SU-DHL-6 (cell line): Measurements from ENCODE around the gene ITGB5.

ENCODE experiments used
- H2AFZ ChIP-seq: fragments of 200-600 bp; sonication (generic); 2 replicates; pipeline ENCODE4 v1.6.1; 2014; ENCODE audit warnings: low read depth, mild to moderate bottlenecking, moderate library complexity, mixed read lengths, antibody characterized with exemption, low read length; ENCODE audit not compliant: severe bottlenecking
- H3F3A ChIP-seq: fragments of 200-600 bp; shearing (Covaris generic); 2 replicates; pipeline ENCODE4 v1.6.0; 2016; ENCODE audit warnings: antibody characterized with exemption, mild to moderate bottlenecking; ENCODE audit not compliant: insufficient read depth
- H3K27ac ChIP-seq: fragments of 200-600 bp; sonication (generic); 2 replicates; pipeline ENCODE4 v1.5.1; 2016; ENCODE audit warnings: low read depth, mild to moderate bottlenecking, low read length, moderate library complexity, mixed read lengths
- H3K27me3 ChIP-seq: fragments of 200-600 bp; sonication (generic), shearing (Covaris generic); 2 replicates; pipeline ENCODE4 v1.6.0; 2014; ENCODE audit warnings: mild to moderate bottlenecking, low read length
- H3K36me3 ChIP-seq: fragments of 200-600 bp; sonication (generic); 2 replicates; pipeline ENCODE4 v1.6.1; 2014; ENCODE audit warnings: mild to moderate bottlenecking, low read length, mixed read lengths
- H3K4me2 ChIP-seq: fragments of 300-600, 200-600 bp; shearing (Covaris generic), sonication (generic); 2 replicates; pipeline ENCODE4 v1.6.0; 2014; ENCODE audit warnings: low read length, low read depth, mild to moderate bottlenecking; ENCODE audit not compliant: poor library complexity, severe bottlenecking
- H3K4me3 ChIP-seq: fragments of 200-600 bp; sonication (generic); 2 replicates; pipeline ENCODE4 v1.5.1; 2014; ENCODE audit warnings: antibody characterized with exemption, low read length, mild to moderate bottlenecking, mixed read lengths; ENCODE audit not compliant: insufficient read depth, poor library complexity, severe bottlenecking
- H3K79me2 ChIP-seq: fragments of 200-600 bp; sonication (generic); 2 replicates; pipeline ENCODE4 v1.6.1; 2014; ENCODE audit warnings: mild to moderate bottlenecking, low read length, moderate library complexity; ENCODE audit not compliant: insufficient read depth
- H3K9ac ChIP-seq: fragments of 200-600 bp; sonication (generic); 2 replicates; pipeline ENCODE4 v1.7.0; 2014; ENCODE audit warnings: mild to moderate bottlenecking, low read length
- H3K9me2 ChIP-seq: fragments of 200-600 bp; sonication (generic); replicated peaks from 2 replicates; pipeline ENCODE4 v1.6.1; 2014; ENCODE audit warnings: low read length; ENCODE audit not compliant: insufficient read depth
- H3K9me3 ChIP-seq: fragments of 200-600 bp; sonication (generic); 2 replicates; pipeline ENCODE4 v1.6.1; 2014; ENCODE audit warnings: low read length, mixed read lengths; ENCODE audit not compliant: insufficient read depth
- H4K20me1 ChIP-seq: fragments of 200-600 bp; sonication (generic); 2 replicates; pipeline ENCODE4 v1.6.1; 2014; ENCODE audit warnings: low read depth, mild to moderate bottlenecking, antibody characterized with exemption, low read length, moderate library complexity, mixed read lengths
- CTCF ChIP-seq: fragments of 200-600 bp; sonication (generic); IDR thresholded peaks from one replicate; pipeline ENCODE4 v1.5.1; 2017; ENCODE audit warnings: antibody characterized with exemption, mild to moderate bottlenecking, low read length, moderate library complexity; ENCODE audit not compliant: insufficient read depth, poor library complexity, severe bottlenecking
- EZH2phosphoT487 ChIP-seq: fragments of 200-600 bp; sonication (generic), shearing (Covaris generic); conservative IDR thresholded peaks from 2 replicates; pipeline ENCODE4 v1.6.1; 2018; ENCODE audit warnings: mild to moderate bottlenecking, antibody characterized with exemption, low read length, moderate library complexity, mixed read lengths

Gene ITGB5

GRCh38 chr3:124771083-124771445, 116.1 kb downstream of the ITGB5 start:
- Histone ChIP-seq H3K9ac (no peak overlapping the region), H3K4me2 (no peak overlapping the region), H3K36me3 (no peaks in the 10 kb centered on the region), H3K9me2 (no peaks in the 10 kb centered on the region), H2AFZ (no peak overlapping the region), H3K79me2 (no peaks in the 10 kb centered on the region), H3K27me3 (no peaks in the 10 kb centered on the region), H3F3A (no peaks in the 10 kb centered on the region), H4K20me1 (no peaks in the 10 kb centered on the region), H3K9me3 (no peaks in the 10 kb centered on the region), H3K4me3 (no peak overlapping the region), H3K27ac (no peak overlapping the region)
- TF ChIP-seq CTCF (no peak), EZH2phosphoT487 (no peak)

- Histone ChIP-seq H3K4me2 (no peak overlapping the region), H3K36me3 (no peaks in the 10 kb centered on the region), H3K4me3 (no peak overlapping the region), H3K27ac (no peak overlapping the region), H4K20me1 (no peaks in the 10 kb centered on the region), H3K27me3 (no peaks in the 10 kb centered on the region), H3K9me3 (no peaks in the 10 kb centered on the region), H3K9me2 (no peaks in the 10 kb centered on the region), H2AFZ (no peak overlapping the region), H3K79me2 (no peaks in the 10 kb centered on the region), H3F3A (no peaks in the 10 kb centered on the region), H3K9ac (no peak overlapping the region)
- no peak for TF ChIP-seq CTCF
Observed at GRCh38 chr3:124770336-124771082, 116.7 kb downstream of the ITGB5 start.

GRCh38 chr3:124769462-124769861, 117.7 kb downstream of the ITGB5 start:
- no peak overlapping the region for H2AFZ ChIP-seq
- H3K9ac ChIP-seq: no peak overlapping the region
- no peaks in the 10 kb centered on the region for H3K9me3 ChIP-seq
- no peak overlapping the region for H3K4me2 ChIP-seq
- H3K27me3 ChIP-seq: no peaks in the 10 kb centered on the region
- no peak overlapping the region for H3K4me3 ChIP-seq
- no peaks in the 10 kb centered on the region for H3K36me3 ChIP-seq
- no peaks in the 10 kb centered on the region for H3F3A ChIP-seq
- H3K27ac ChIP-seq: no peak overlapping the region
- no peak for TF ChIP-seq CTCF
- TF ChIP-seq EZH2phosphoT487: no peak
- H3K9me2 ChIP-seq: no peaks in the 10 kb centered on the region
- H3K79me2 ChIP-seq: no peaks in the 10 kb centered on the region
- no peaks in the 10 kb centered on the region for H4K20me1 ChIP-seq

GRCh38 chr3:124768812-124769211, 118.4 kb downstream of the ITGB5 start:
- no peaks in the 10 kb centered on the region for H3F3A ChIP-seq
- no peaks in the 10 kb centered on the region for H3K9me2 ChIP-seq
- no peaks in the 10 kb centered on the region for H3K27me3 ChIP-seq
- no peaks in the 10 kb centered on the region for H3K79me2 ChIP-seq
- no peak overlapping the region for H3K4me2 ChIP-seq
- no peak overlapping the region for H3K4me3 ChIP-seq
- H3K9ac ChIP-seq: no peak overlapping the region
- no peaks in the 10 kb centered on the region for H3K9me3 ChIP-seq
- H3K36me3 ChIP-seq: no peaks in the 10 kb centered on the region
- H3K27ac ChIP-seq: no peak overlapping the region
- H2AFZ ChIP-seq: no peak overlapping the region
- no peaks in the 10 kb centered on the region for H4K20me1 ChIP-seq
- TF ChIP-seq CTCF (no peak), EZH2phosphoT487 (no peak)
